Muscle of back (tissue), 11 donors: ENCODE results near the gene ARPIN. TPM values are rescaled to one million over a fixed set of nuclear protein-coding genes. Genes with fewer than 3 reads are reported as not detected.

Experiments
- DNase-seq, 3 donors: peaks; one replicate each; pipeline versions ENCODE4 v3.0.0 to v3.0.0-alpha.2; 2013
- polyA plus RNA-seq, 10 donors: library from polyadenylated mRNA; unstranded; fragments of 120-200 nt; gene quantifications; one replicate each; pipeline ENCODE4 v1.2.1, GENCODE V29; 2013; ENCODE audit not compliant: insufficient read length in 10 of 10

The ARPIN gene
- polyA plus RNA-seq, 10 donors: 14.4 to 22.9 (median 17.3) TPM

DNA sequence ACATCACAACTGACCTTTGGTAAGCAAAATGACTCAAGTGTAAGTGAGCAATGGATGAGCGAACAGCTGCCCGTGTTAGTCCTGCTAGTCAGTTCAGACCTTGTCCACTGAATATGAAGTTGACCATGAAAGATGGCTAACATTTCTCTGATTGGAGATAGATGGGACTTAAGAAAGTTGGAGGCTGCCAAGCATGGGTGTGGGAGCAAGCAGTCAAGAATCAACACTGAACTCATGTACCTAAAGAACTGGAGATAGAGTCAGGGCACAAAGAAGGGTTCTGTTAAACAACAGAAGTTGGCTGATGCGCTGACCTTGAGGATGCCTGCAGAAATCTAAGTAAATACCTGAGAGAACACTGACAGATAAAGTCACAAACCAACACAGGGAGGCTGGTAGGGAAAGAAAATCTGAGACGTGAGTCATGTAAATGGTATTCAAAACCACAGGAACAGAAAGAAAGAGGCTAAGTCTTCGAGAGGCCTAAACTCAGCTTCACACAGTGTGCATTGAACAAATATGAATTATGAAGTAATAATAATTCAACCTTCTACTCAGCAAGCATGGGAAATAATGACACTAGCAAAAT is 67.4 kb downstream of the ARPIN start:
- DNase-seq: peak in 1 of 3 donors; percentile 83

Other genes starting within 250 kb of the ARPIN start
- gene PLIN1, start 233.6 kb downstream of the ARPIN start, polyA plus RNA-seq: 1 to 10 TPM in 2 of 10 donors, under 1 TPM in 7, not detected in 1; 0.11 to 3.3 (median 0.30) TPM
- gene PEX11A, start 222.2 kb downstream of the ARPIN start, polyA plus RNA-seq: 1 to 10 TPM; 3.0 to 7.0 (median 4.9) TPM
- under 1 TPM; 0.07 to 0.37 (median 0.14) TPM for gene WDR93, start 222.1 kb downstream of the ARPIN start, polyA plus RNA-seq
- 1 to 10 TPM in 5 of 10 donors, under 1 TPM in 4, not detected in 1; 0.18 to 1.3 (median 1.1) TPM for gene MESP1, start 161.7 kb downstream of the ARPIN start, polyA plus RNA-seq
- gene MESP2, start 136.6 kb downstream of the ARPIN start, polyA plus RNA-seq: under 1 TPM; 0.13 to 0.65 (median 0.30) TPM
- gene ANPEP, start 98.1 kb downstream of the ARPIN start, polyA plus RNA-seq: 10 to 100 TPM in 5 of 10 donors, 1 to 10 TPM in 5; 4.6 to 21.3 (median 9.8) TPM
- 10 to 100 TPM; 23.0 to 36.5 (median 29.1) TPM for gene AP3S2, start 19.0 kb downstream of the ARPIN start, polyA plus RNA-seq
- 10 to 100 TPM; 13.7 to 25.7 (median 17.9) TPM for gene ZNF710, start 88.4 kb upstream of the ARPIN start, polyA plus RNA-seq
- 100 to 1,000 TPM; 202 to 291 (median 262) TPM for gene IDH2, start 189.5 kb upstream of the ARPIN start, polyA plus RNA-seq